ENCODE data around the gene FIGN. TPM values are rescaled to one million over a fixed set of nuclear protein-coding genes. Genes with fewer than 3 reads are reported as not detected.

FIGN gene
- total RNA-seq, 1 donor = 2.5 TPM

GRCh38 chr2:163652751-163653150 is 83.1 kb downstream of the FIGN start:
- no peak for TF ChIP-seq CTCF (IDR thresholded peaks at IDR 0.05; ENCODE audit: extremely low read depth, low read depth, low read length)
- Histone ChIP-seq H3K27ac (ENCODE audit: low read depth, low read length) (no peak overlapping the region), H3K79me2 (ENCODE audit: insufficient read depth, low read length) (no peaks in the 10 kb centered on the region), H2AFZ (ENCODE audit: low read length) (no peak overlapping the region), H3K4me1 (ENCODE audit: insufficient read depth, low read length) (peaks cover 6% of the 10 kb centered on the region), H3K4me3 (ENCODE audit: insufficient read depth, low read length) (no peak overlapping the region), H3K4me2 (ENCODE audit: insufficient read depth, low read length) (no peak overlapping the region), H3K27me3 (ENCODE audit: insufficient read depth, low read length) (no peaks in the 10 kb centered on the region), H3K9me3 (ENCODE audit: low read depth, low read length) (no peaks in the 10 kb centered on the region), H3K36me3 (ENCODE audit: insufficient read depth, low read length) (no peaks in the 10 kb centered on the region), H4K20me1 (ENCODE audit: insufficient read depth, low read length) (no peaks in the 10 kb centered on the region)
- DNase-seq (ENCODE audit: insufficient read length, low spot score, missing footprints) = no peak

DNA sequence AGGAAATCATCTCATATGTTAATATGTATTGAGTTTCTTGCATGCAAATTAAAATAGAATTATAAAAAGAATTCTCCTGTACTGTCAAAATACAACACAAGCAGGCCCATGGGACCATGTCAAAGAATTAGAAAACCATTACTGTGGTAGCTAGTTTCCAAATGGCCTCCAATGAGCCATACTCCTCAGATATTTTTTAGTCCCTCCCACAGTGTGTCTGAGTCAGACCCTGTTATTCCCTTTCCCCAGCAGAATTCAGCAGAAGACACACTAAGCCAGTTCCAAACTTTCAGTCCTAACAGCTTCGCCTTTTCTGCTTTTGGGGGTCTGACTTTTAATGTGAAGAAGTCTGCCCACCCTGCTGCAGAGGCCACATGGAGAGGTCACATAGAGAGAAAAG is 86.7 kb downstream of the FIGN start:
- DNase-seq (ENCODE audit: insufficient read length, low spot score, missing footprints) = no peak
- H2AFZ ChIP-seq (ENCODE audit: low read length) = no peak overlapping the region
- TF ChIP-seq CTCF (IDR thresholded peaks at IDR 0.05; ENCODE audit: extremely low read depth, low read depth, low read length) = no peak
- no peak overlapping the region for H3K27ac ChIP-seq (ENCODE audit: low read depth, low read length)
- H3K4me3 ChIP-seq (ENCODE audit: insufficient read depth, low read length) = no peak overlapping the region
- no peak overlapping the region for H3K4me2 ChIP-seq (ENCODE audit: insufficient read depth, low read length)
- no peaks in the 10 kb centered on the region for H3K4me1 ChIP-seq (ENCODE audit: insufficient read depth, low read length)
- no peaks in the 10 kb centered on the region for H3K9me3 ChIP-seq (ENCODE audit: low read depth, low read length)
- H3K27me3 ChIP-seq (ENCODE audit: insufficient read depth, low read length) = no peaks in the 10 kb centered on the region
- no peaks in the 10 kb centered on the region for H3K36me3 ChIP-seq (ENCODE audit: insufficient read depth, low read length)
- no peaks in the 10 kb centered on the region for H3K79me2 ChIP-seq (ENCODE audit: insufficient read depth, low read length)
- no peaks in the 10 kb centered on the region for H4K20me1 ChIP-seq (ENCODE audit: insufficient read depth, low read length)

- Histone ChIP-seq H3K27me3 (ENCODE audit: insufficient read depth, low read length) (no peaks in the 10 kb centered on the region), H3K4me1 (ENCODE audit: insufficient read depth, low read length) (peaks cover under 1% of the 10 kb centered on the region), H3K79me2 (ENCODE audit: insufficient read depth, low read length) (no peaks in the 10 kb centered on the region), H3K36me3 (ENCODE audit: insufficient read depth, low read length) (no peaks in the 10 kb centered on the region), H3K27ac (ENCODE audit: low read depth, low read length) (no peak overlapping the region), H3K4me2 (ENCODE audit: insufficient read depth, low read length) (no peak overlapping the region), H3K4me3 (ENCODE audit: insufficient read depth, low read length) (no peak overlapping the region), H4K20me1 (ENCODE audit: insufficient read depth, low read length) (no peaks in the 10 kb centered on the region), H3K9me3 (ENCODE audit: low read depth, low read length) (no peaks in the 10 kb centered on the region), H2AFZ (ENCODE audit: low read length) (no peak overlapping the region)
- TF ChIP-seq CTCF (IDR thresholded peaks at IDR 0.05; ENCODE audit: extremely low read depth, low read depth, low read length) = no peak
- no peak for DNase-seq (ENCODE audit: insufficient read length, low spot score, missing footprints)
Observed at GRCh38 chr2:163647300-163647699, 88.5 kb downstream of the FIGN start.

GRCh38 chr2:163646687-163647086 is 89.1 kb downstream of the FIGN start:
- Histone ChIP-seq H3K4me3 (ENCODE audit: insufficient read depth, low read length) (no peak overlapping the region), H2AFZ (ENCODE audit: low read length) (no peak overlapping the region), H3K36me3 (ENCODE audit: insufficient read depth, low read length) (no peaks in the 10 kb centered on the region), H4K20me1 (ENCODE audit: insufficient read depth, low read length) (no peaks in the 10 kb centered on the region), H3K4me2 (ENCODE audit: insufficient read depth, low read length) (no peak overlapping the region), H3K27ac (ENCODE audit: low read depth, low read length) (no peak overlapping the region), H3K9me3 (ENCODE audit: low read depth, low read length) (no peaks in the 10 kb centered on the region), H3K4me1 (ENCODE audit: insufficient read depth, low read length) (peaks cover 4% of the 10 kb centered on the region), H3K79me2 (ENCODE audit: insufficient read depth, low read length) (no peaks in the 10 kb centered on the region), H3K27me3 (ENCODE audit: insufficient read depth, low read length) (no peaks in the 10 kb centered on the region)
- no peak for DNase-seq (ENCODE audit: insufficient read length, low spot score, missing footprints)
- no peak for TF ChIP-seq CTCF (IDR thresholded peaks at IDR 0.05; ENCODE audit: extremely low read depth, low read depth, low read length)
